H9 (cell line): ENCODE results near the gene BCL2L2. TPM values are rescaled to one million over a fixed set of nuclear protein-coding genes. Genes with fewer than 3 reads are reported as not detected.

Experiments used
- DNase-seq: peaks from one replicate; pipeline ENCODE4 v3.0.0-alpha.2; 2017
- H2AFZ ChIP-seq: one replicate; pipeline ENCODE4 v1.6.1; 2013; ENCODE audit warnings: mild to moderate bottlenecking, low read length, control low read depth, moderate library complexity
- H2AK5ac ChIP-seq: 2 replicates; pipeline ENCODE4 v1.6.1; 2013; ENCODE audit warnings: low read length, control low read depth, mixed read lengths; ENCODE audit not compliant: insufficient read length
- H2BK120ac ChIP-seq: one replicate; pipeline ENCODE4 v1.6.1; 2013; ENCODE audit warnings: low read depth, mild to moderate bottlenecking, low read length, control low read depth, inconsistent platforms; ENCODE audit not compliant: poor library complexity, severe bottlenecking
- H2BK12ac ChIP-seq: 2 replicates; pipeline ENCODE4 v1.6.1; 2013; ENCODE audit warnings: low read length, control low read depth, mixed read lengths, low read depth; ENCODE audit not compliant: insufficient read length
- H2BK15ac ChIP-seq: 2 replicates; pipeline ENCODE4 v1.6.1; 2013; ENCODE audit warnings: low read depth, low read length, control low read depth
- H2BK20ac ChIP-seq: one replicate; pipeline ENCODE4 v1.6.1; 2013; ENCODE audit warnings: low read depth, mild to moderate bottlenecking, low read length, control low read depth, inconsistent platforms; ENCODE audit not compliant: poor library complexity, severe bottlenecking
- H2BK5ac ChIP-seq: 2 replicates; pipeline ENCODE4 v1.6.1; 2013; ENCODE audit warnings: low read length, control low read depth, mixed read lengths; ENCODE audit not compliant: insufficient read length
- H3K14ac ChIP-seq: 2 replicates; pipeline ENCODE4 v1.6.1; 2013; ENCODE audit warnings: low read length, control low read depth; ENCODE audit not compliant: insufficient read depth
- H3K18ac ChIP-seq: 2 replicates; pipeline ENCODE4 v1.6.1; 2013; ENCODE audit warnings: low read depth, mild to moderate bottlenecking, mixed read lengths, low read length, control low read depth; ENCODE audit not compliant: insufficient read length
- H3K23ac ChIP-seq: 2 replicates; pipeline ENCODE4 v1.6.1; 2013; ENCODE audit warnings: low read length, control low read depth, mixed read lengths, low read depth; ENCODE audit not compliant: insufficient read length
- H3K23me2 ChIP-seq: 2 replicates; pipeline ENCODE4 v1.6.1; 2013; ENCODE audit warnings: low read depth, mild to moderate bottlenecking, mixed read lengths, low read length, control low read depth; ENCODE audit not compliant: insufficient read length, poor library complexity, severe bottlenecking
- H3K27ac ChIP-seq: 2 replicates; pipeline ENCODE4 v1.5.1; 2013; ENCODE audit warnings: low read length, control low read depth, mixed read lengths, low read depth; ENCODE audit not compliant: insufficient read length
- H3K27me3 ChIP-seq: 2 replicates; pipeline ENCODE4 v1.6.1; 2013; ENCODE audit warnings: low read length, control low read depth, inconsistent platforms; ENCODE audit not compliant: insufficient read depth
- H3K4ac ChIP-seq: 2 replicates; pipeline ENCODE4 v1.6.1; 2013; ENCODE audit warnings: low read depth, mild to moderate bottlenecking, control low read depth, inconsistent platforms, low read length, moderate library complexity
- H3K4me1 ChIP-seq: 2 replicates; pipeline ENCODE4 v1.6.1; 2013; ENCODE audit warnings: low read length, control low read depth, inconsistent platforms; ENCODE audit not compliant: insufficient read depth
- H3K4me2 ChIP-seq: 2 replicates; pipeline ENCODE4 v1.6.1; 2013; ENCODE audit warnings: low read length, control low read depth, mixed read lengths; ENCODE audit not compliant: insufficient read length, insufficient read depth
- H3K56ac ChIP-seq: 2 replicates; pipeline ENCODE4 v1.6.1; 2013; ENCODE audit warnings: low read depth, mild to moderate bottlenecking, mixed read lengths, low read length, control low read depth; ENCODE audit not compliant: insufficient read length
- H3K79me1 ChIP-seq: 2 replicates; pipeline ENCODE4 v1.6.1; 2013; ENCODE audit warnings: low read depth, mild to moderate bottlenecking, moderate library complexity, low read length, control low read depth, inconsistent platforms; ENCODE audit not compliant: insufficient read depth, poor library complexity, severe bottlenecking
- H3K79me2 ChIP-seq: 2 replicates; pipeline ENCODE4 v1.6.1; 2013; ENCODE audit warnings: low read length, control low read depth, inconsistent platforms; ENCODE audit not compliant: insufficient read depth
- H3K9ac ChIP-seq: 2 replicates; pipeline ENCODE4 v1.6.1; 2013; ENCODE audit warnings: low read length, control low read depth, mixed read lengths; ENCODE audit not compliant: insufficient read length; ENCODE audit errors: extremely low read depth
- H3K9me3 ChIP-seq: one replicate; pipeline ENCODE4 v1.6.1; 2013; ENCODE audit warnings: low read depth, low read length, inconsistent platforms; ENCODE audit not compliant: control insufficient read depth
- H3T11ph ChIP-seq: one replicate; pipeline ENCODE4 v1.6.1; 2013; ENCODE audit warnings: mild to moderate bottlenecking, low read length, control low read depth, inconsistent platforms
- H4K20me1 ChIP-seq: one replicate; pipeline ENCODE4 v1.6.1; 2013; ENCODE audit not compliant: control insufficient read depth, insufficient read length, insufficient read depth
- H4K5ac ChIP-seq: 2 replicates; pipeline ENCODE4 v1.6.1; 2013; ENCODE audit warnings: low read depth, mild to moderate bottlenecking, mixed read lengths, low read length, control low read depth; ENCODE audit not compliant: insufficient read length
- H4K8ac ChIP-seq: replicated peaks from 2 replicates; pipeline ENCODE4 v1.6.1; 2013; ENCODE audit warnings: low read length, control low read depth, mixed read lengths, low read depth; ENCODE audit not compliant: insufficient read length
- H4K91ac ChIP-seq: 2 replicates; pipeline ENCODE4 v1.6.1; 2013; ENCODE audit warnings: low read depth, mild to moderate bottlenecking, moderate library complexity, mixed read lengths, low read length, control low read depth; ENCODE audit not compliant: insufficient read length
- H3K27ac Mint-ChIP-seq, 3 experiments: 2 replicates in 2 of 3; 3 replicates in 1 of 3; pipeline ENCODE4 v1.8.0; 2020 to 2021; ENCODE audit warnings: mixed read lengths in 3 of 3, mild to moderate bottlenecking in 1 of 3, moderate library complexity in 1 of 3
- H3K27me3 Mint-ChIP-seq: 2 replicates; pipeline ENCODE4 v1.8.0; 2021; ENCODE audit warnings: low read depth, mild to moderate bottlenecking, moderate library complexity, mixed read lengths
- H3K36me3 Mint-ChIP-seq, 3 experiments: 2 replicates in 2 of 3; 3 replicates in 1 of 3; pipeline ENCODE4 v1.8.0; 2020 to 2021; ENCODE audit warnings: low read depth in 3 of 3, mixed read lengths in 3 of 3; ENCODE audit not compliant: insufficient read depth in 1 of 3
- H3K4me1 Mint-ChIP-seq, 2 experiments: 2 replicates each; pipeline ENCODE4 v1.8.0; 2020; ENCODE audit warnings: mixed read lengths in 2 of 2
- H3K4me3 Mint-ChIP-seq, 2 experiments: 2 replicates in 1 of 2; 3 replicates in 1 of 2; pipeline ENCODE4 v1.8.0; 2020 to 2021; ENCODE audit warnings: mild to moderate bottlenecking in 2 of 2, mixed read lengths in 2 of 2, moderate library complexity in 1 of 2
- H3K9me3 Mint-ChIP-seq, 2 experiments: 2 replicates in 1 of 2; 3 replicates in 1 of 2; pipeline ENCODE4 v1.8.0; 2020; ENCODE audit warnings: mild to moderate bottlenecking in 2 of 2, mixed read lengths in 2 of 2, moderate library complexity in 1 of 2
- WGBS: extraction: QIAGEN DNeasy Blood & Tissue Kit; methylation state at CpG from one replicate; pipeline ENCODE4 v1.1.7; 2013; ENCODE audit warnings: missing lambda C conversion rate, low lambda C conversion rate, mixed read lengths; ENCODE audit not compliant: insufficient read length; ENCODE audit errors: extremely low coverage; 5-methylcytosine and 5-hydroxymethylcytosine counted together
- total RNA-seq: library from RNA; stranded (reverse); gene quantifications from 2 replicates; pipeline ENCODE4 v1.2.1, GENCODE V29; 2021
- TF ChIP-seq, protein P1 (sequence below): fragments of 200-600 bp; sonication (generic); conservative IDR thresholded peaks from 3 replicates; pipeline ENCODE4 v1.8.0; 2021; ENCODE audit warnings: antibody characterized with exemption, mild to moderate bottlenecking

BCL2L2 gene
- total RNA-seq, 1 experiment from 2014 or later = 8.4 TPM

GRCh38 chr14:23356662-23357061 is 50.0 kb downstream of the BCL2L2 start:
- Histone ChIP-seq H3K23me2 (peaks cover 4% of the 10 kb centered on the region), H3K79me1 (no peaks in the 10 kb centered on the region), H3K27me3 (no peaks in the 10 kb centered on the region; the same call in 1 of the 2 replicates), H3K14ac (no peak overlapping the region), H2BK12ac (no peak overlapping the region), H3K9me3 (no peaks in the 10 kb centered on the region), H2BK20ac (no peak overlapping the region), H2BK5ac (no peak overlapping the region), H3K9ac (no peak overlapping the region), H4K5ac (no peak overlapping the region), H4K8ac (no peak overlapping the region), H2AK5ac (no peak overlapping the region), H2AFZ (no peak overlapping the region), H3T11ph (no peak overlapping the region), H3K4ac (no peak overlapping the region), H4K91ac (no peak overlapping the region), H3K4me1 (0 out of 2 replicates have a peak, but pooled peaks cover 2% of the 10 kb centered on the region), H3K56ac (no peak overlapping the region), H3K23ac (no peak overlapping the region), H3K4me2 (no peak overlapping the region), H3K79me2 (no peaks in the 10 kb centered on the region), H2BK15ac (no peak overlapping the region), H3K27ac (no peak overlapping the region), H2BK120ac (no peak overlapping the region), H4K20me1 (no peaks in the 10 kb centered on the region), H3K18ac (no peak overlapping the region)
- no peak overlapping the region for H3K4me3 Mint-ChIP-seq
- peaks cover 23% of the 10 kb centered on the region for H3K27me3 Mint-ChIP-seq
- DNase-seq = peak; percentile 13
- peaks cover 11 to 13% of the 10 kb centered on the region in 2 experiments for H3K4me1 Mint-ChIP-seq
- no peaks in the 10 kb centered on the region for H3K9me3 Mint-ChIP-seq
- H3K36me3 Mint-ChIP-seq = peaks cover 15 to 42% (median 35%) of the 10 kb centered on the region in 3 experiments
- TF ChIP-seq, protein P1, sequence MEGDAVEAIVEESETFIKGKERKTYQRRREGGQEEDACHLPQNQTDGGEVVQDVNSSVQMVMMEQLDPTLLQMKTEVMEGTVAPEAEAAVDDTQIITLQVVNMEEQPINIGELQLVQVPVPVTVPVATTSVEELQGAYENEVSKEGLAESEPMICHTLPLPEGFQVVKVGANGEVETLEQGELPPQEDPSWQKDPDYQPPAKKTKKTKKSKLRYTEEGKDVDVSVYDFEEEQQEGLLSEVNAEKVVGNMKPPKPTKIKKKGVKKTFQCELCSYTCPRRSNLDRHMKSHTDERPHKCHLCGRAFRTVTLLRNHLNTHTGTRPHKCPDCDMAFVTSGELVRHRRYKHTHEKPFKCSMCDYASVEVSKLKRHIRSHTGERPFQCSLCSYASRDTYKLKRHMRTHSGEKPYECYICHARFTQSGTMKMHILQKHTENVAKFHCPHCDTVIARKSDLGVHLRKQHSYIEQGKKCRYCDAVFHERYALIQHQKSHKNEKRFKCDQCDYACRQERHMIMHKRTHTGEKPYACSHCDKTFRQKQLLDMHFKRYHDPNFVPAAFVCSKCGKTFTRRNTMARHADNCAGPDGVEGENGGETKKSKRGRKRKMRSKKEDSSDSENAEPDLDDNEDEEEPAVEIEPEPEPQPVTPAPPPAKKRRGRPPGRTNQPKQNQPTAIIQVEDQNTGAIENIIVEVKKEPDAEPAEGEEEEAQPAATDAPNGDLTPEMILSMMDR = no peak
- no CpG with 5 or more reads among the region's 4 CpGs for WGBS
- no peak overlapping the region; a peak in 1 of 7 replicates for H3K27ac Mint-ChIP-seq
